HG03342 (cell line): Measurements from ENCODE around the gene TBC1D16.

Experiments used
- ATAC-seq: cut with Tn5 transposase; IDR thresholded peaks from one replicate; pipeline ENCODE4 v1.9.1; 2021; ENCODE audit warnings: mild to moderate bottlenecking, moderate library complexity; ENCODE audit not compliant: unreplicated experiment

Gene TBC1D16

DNA sequence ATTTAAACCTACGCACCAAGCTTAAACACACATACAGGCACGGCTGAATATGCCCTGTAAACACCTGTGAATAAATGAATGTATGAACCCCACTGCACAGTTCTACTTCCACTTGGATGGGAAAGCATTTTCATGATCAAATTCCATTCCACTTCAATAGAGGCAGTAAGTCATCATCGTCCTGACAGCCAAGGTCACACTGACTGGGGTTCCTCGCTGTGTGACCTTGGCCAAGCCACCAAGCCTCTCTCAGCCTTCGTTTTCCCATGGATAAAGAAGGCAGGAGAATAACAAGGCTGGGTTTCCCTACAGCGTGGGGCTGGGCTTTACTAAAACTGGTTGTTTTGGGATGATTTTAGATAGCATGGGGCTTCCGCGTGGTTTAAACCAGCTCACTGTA, 82.8 kb downstream of the TBC1D16 start:
- no peak for ATAC-seq

DNA sequence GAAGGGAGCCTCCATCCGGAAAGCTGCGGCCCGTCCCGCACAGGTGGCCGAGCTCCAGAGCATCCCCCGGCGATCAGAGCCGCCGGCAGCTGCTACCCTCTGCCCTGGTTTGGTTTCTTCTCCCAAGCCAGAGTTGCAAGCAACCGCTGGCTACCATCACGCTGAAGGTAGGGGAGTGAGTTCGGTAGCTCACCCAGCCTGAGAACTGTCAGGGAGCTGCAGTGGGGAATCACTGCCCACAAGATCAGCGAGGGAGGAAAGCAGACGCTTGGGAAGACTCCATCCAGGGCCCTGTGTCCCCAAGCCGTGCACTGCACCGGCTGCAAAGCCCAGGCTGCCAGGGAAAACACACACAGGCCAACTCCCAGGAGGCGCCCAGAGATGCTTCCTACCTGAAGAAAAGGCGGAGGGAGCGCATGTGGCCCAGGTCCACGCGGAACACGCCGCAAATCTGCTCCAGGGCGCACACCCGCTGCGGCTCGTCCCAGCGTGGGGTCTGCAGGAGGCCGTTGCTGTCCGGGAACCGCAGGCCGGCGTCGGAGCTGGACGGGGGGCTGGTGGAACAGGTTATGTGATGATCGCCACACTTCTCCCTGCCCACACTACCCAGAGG, 83.3 kb downstream of the TBC1D16 start:
- no peak for ATAC-seq

DNA sequence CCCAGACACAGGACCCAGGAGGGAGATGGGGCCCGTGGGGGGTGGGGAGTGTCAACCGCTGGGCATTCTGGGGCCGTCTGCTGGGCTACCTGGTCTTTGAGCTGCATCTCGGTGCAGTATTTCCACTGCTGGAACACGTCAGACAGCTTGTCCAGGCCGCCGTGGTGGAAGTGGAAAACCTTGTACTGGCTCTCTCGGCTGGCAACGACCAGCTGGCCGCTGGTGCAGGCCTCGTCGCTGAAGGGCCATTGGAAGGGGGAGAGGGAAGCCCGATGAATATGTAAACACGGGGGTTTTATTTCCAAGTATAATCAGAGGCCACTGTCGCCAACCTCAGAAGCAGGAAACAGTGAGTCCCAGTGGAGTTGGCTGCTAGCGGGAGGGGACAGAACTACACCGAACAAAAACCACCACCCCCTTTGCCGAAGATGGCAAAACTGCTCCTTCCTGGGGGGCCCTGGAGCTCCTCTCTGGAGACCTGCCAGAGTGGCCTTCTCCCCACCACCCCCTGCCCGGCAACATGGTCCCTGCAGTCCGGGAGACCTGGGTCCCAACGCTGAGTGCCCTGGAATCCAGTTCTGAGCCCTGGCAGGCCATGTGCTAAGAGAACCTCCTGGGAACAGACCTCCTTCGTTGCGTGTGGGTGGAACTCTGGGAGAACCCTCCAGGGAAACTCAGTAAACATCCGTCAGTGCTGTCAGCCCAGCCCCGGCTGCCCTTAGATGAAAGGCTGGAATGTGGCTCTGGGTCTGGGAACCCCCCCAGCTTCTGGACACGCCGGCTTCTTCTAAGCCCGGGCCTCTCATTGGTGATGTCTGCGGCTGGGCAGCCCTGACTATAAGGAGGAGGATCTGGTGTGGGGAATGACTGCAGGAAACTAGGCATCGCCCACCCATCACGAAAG, 84.1 kb downstream of the TBC1D16 start:
- no peak for ATAC-seq

DNA sequence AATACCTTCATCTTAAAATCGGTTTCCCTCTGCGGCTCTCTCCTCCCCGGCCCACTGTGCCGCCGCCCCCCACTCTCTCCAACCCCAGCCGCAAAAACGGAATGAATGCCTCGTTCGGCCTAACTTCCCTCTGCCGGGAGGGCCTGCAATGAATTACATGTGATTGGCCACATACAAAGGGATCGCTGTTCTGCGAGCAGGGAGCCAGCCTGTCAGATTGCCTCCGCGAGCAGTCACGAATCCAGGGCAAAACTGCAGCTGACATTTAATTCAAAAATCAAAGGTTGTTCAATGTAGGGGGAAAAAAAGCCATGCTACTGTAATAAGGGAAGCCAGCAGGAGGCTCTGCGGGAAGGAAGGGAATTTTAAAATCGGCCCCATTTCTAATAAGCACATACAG, 84.9 kb downstream of the TBC1D16 start:
- no peak for ATAC-seq

DNA sequence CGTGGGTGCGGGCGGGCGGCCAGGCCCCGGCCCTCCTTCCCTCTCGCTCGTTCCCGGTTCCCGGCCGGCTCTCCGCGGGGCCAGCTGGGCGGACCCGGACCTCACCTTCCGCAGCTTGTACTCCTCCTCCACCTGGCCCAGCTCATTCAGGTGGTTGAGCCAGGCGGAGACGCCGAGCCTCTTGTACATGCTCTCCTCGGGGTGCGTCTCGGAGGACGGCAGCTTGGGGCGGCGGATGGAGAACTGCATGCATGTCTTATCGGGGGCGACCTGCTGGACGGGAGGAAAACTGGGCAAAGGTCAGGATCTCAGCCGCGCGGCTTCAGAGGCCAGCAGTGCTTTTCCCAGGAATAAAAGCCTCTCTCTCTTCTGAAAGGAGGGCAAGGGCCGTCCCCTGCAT, 85.4 kb downstream of the TBC1D16 start:
- no peak for ATAC-seq

DNA sequence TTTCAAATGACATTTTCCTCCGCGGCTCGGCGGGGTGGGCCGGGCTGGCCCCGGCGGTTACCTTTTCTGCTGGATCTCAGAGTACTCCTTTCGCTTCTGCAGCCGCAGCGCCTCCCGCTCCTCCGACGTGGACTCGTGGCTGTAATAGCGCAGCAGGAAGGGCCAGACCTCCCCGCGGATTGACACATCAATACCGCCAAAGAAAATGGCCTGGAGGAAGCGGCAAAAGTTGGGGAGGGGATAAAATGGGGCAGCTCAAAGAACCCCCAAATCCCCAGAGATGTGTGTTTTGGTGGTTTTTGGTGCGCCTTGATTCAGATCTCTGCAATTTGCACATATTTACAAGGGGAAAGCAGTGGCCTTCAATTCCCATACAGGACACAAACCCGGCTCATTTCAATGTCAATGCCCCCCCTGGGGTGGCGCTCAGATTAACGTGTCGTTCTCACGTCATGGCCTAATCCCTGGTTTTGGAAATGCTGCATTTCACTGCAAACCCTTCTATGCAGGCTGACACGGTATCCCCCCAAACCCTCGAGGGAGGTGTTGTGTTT, 85.9 kb downstream of the TBC1D16 start:
- no peak for ATAC-seq

DNA sequence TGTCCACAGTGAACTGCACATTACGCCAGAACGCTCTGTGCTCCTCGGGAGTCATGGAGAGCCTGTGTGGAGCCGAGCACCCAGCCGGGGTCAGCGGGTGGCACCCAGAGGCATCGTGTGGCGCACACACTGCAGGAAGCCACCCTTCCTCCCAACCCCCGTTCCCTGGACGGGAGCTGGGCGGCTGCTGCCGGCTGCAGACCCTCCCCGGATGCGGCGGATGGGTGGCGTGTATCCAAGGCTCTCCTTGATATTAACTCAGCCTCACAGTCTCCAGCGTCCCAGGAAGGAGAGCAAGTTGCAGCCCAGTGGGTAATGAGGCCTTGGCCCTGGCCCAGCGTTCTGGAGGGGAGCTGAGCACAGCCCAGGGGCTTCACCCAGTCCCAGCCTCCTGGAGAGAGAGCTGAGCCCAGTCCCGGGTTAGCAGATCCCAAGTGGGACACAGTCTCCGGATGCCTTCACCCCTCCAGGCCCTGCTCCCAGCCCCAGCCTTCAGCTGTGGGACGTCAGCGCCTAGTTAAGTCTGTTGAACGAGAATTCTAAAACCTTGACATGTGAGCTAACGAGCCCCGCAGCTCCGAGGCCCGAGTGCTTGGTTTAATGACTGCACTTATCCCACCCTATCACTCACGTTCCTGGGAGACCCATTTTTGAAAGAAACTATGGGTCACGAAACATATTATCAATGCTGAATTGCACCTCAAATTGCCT, 86.6 kb downstream of the TBC1D16 start:
- no peak for ATAC-seq

DNA sequence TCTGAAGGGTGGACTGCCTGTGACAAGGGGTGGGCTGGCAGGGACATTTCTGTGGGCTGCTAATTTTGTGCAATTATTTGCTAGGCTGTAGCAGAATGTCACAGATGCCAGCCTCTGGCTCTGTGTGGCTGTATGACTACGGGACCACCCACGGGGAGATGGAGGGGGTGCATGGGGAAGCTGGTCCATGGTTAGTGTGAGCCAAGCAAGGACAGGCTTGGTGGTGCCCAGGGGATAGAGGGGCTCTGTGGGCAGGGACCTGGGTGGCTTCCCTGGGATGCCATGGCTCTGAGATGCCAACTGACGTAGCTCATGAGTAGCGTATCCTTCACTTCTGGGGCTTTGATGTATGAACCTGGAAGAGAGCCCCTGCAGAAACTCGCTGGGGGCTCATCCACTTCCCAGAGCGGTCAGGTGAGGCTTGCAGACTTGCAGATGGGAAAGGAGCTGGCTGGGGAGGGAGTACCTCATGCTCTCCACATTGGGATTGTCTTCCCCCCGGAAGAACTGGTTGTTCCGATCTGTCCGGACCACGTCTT, 87.2 kb downstream of the TBC1D16 start:
- ATAC-seq, result no peak

DNA sequence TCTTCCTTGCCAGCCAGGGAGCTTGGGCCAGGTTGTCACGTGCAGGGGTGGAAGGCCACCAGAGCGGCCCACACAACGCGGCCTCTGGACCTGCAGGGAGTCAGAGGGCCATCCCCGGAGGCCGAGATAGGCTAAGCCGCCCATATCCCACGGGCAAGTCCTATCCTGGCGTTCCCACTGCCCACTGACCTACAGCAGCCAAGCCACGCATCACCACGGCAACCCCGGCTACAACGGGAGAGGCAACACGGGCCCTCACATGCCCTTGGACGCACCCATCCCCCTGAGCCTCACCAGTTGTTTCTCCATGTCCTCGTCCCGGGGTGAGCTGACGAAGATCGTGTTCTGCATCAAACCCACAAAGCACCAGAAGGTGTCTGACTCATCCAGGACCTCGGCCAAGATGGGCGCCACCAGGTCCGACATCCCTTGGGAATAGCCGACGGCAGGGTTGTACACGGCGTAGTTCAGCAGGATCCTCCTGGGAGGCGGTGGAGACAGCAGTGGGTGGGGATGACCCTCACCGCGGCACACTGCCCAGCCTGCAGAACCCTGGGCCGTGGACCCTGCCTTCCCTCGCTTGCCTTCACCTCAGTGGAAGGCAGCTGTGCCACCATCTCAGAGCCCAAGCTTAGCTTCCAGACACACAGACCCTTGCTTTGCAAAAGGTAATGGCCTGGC, 88.2 kb downstream of the TBC1D16 start:
- ATAC-seq, result no peak

DNA sequence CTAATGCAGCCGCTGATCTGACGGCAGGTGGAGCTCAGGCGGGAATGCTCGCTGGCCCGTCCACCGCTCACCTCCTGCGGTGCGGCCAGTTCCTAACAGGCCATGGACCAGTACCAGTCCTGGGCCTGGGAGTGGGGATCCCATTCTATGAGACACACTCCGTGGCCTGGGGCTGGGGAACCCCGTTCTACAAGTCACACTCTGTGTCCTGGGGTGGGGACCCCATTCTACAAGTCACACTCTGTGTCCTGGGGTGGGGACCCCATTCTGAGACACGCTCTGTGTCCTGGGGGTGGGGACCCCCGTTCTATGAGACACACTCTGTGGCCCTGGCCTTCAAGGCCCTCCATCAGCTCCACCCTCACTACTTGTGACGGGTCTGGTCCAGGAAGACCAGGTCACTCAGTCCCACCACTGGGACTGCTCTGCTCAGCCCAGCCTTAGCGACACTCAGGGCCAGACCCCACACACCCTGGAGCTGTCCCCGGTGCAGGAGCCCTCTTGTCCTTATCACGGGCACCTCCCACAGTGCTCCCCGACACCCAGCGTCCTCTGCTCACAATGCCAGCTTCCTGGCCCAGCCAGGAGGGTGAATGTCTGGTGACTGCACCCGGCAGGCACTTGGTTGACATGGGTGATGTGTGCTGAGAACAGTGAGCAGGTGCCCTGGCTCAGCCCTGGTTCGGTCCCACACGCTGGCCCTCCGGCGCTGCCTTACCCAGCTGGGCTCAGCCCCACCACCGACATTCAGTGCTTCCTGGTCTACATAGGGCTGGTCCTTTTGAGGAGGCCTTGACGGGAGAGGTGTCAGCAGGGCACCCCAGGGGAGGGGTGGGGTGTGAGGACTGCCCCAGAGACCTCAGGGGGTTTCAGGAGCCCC, 89.1 kb downstream of the TBC1D16 start:
- ATAC-seq, result no peak

DNA sequence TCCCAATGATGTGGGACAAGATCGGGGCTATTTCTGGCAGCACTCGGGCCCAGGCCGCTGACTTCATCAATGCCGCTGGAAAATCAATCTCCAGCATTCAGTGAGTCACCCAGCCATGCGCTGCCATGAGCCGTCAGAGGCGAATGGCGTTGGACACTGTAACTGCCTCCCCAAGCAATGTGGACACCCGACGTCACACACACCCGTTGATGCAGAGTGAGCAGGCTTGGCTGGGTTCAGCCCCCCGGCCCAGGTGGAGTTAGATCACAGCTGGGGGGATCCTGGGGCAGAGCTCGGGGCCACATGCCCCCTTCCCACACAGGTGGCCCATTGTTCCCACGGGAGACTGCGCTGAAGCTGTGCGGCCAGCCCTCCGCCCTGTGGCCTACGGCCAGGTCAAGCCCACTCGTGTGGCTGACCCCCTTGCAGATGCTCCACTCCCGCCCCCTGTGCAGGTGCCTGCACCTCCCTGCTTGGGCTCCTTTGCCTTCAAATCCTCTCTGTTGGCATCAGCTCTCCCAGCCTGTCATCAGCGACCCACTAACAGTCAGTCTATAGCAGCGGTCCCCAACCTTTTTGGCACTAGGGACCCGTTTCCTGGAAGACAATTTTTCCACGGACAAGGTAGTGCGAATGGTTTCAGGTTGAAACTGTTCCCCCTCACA, 89.9 kb downstream of the TBC1D16 start:
- no peak for ATAC-seq

DNA sequence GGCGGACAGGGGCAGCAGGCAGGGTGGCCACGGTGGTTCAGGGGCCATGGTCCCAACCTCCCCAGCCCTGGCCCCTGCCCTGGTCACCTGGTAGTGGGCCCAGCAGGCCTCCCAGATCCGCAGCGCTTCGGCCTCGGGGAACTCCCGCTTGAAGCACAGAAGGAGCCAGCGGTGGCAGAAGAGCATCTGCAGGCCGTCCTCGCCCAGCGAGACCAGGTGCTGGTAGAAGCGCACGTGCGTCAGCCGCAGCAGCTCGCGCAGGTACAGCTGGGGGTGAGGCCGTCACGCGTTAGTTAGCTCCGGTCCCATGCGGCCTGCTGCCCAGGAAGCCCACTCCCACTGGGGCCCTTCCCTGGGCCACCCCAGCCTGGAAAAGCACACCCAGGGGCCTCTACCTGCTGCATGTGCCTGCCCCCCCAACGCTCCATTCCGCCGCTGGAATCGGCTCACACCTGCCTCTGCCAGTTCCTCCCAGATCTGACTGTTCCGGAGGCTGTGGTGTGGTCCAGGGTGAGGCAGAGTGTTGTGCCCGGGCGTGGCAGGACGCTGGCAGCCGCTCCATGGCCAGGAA, 90.8 kb downstream of the TBC1D16 start:
- ATAC-seq, result no peak

DNA sequence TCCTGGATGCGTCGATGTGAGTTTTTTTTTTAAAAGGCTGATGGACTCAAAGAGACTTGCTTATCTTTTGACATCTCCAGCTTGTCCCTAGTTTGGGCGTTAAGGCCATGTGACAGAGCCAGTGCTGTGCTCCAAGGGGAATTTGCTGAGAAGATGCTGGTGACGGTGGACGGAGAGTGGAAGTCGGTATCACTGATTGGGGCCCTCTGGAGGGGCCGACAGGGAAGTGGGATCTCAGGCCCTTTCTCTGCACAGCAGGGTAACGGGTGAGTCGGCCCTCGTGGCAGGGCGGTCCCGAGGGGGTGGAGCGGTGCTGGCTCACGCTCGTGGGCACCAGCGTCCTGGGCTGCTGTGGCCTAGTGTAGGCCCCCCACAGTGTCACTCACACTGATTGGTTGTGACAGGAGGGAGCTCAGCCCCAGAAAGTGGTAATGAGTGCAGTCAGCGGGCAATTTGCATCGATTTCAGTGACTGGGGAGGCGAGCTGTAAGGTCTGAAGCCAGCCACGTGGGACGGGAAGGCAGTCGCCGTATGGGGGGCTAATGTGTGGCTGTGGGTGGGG, 91.3 kb downstream of the TBC1D16 start:
- no peak for ATAC-seq

DNA sequence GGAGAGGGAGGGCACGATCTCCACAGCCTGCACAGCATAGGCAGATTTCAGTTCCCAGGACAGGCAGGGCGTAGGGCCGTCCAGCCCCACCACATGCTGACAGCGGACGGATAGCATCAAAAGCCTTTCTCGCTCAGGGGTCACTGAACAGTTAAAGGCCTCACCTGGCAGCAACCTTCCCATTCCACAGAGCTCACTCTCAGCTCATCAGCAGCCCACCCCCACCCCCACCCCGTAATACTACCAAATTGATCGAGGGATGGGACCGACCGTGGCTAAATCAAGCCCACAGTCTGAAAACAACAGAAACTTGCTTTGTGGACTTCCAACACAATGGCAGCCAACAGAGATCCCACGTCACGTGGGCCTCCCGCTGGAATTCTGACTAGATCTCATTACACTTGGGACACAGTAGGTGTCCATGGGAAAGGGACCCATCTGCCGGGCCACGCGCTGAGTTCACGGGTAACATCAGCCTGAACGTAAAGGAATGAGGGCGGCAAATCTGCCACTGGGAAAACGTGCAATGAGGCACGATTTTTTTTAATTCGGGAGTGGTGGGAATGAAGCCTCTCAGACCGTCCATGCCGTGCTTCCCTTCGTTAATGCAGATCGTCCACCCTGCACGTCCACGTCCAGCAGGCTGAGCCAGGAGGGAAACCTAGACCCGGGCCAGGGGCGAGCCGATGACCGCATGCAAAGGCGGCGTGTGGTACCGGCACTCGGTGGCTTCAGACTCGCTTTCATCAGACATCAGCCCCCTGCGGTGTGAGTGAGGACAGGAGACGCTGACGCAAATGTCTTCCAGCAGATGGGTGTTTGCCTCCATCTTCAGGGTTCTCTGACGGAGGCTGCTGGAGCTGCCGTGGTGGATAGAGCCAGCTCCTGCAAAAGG, 92.1 kb downstream of the TBC1D16 start:
- ATAC-seq, result no peak

DNA sequence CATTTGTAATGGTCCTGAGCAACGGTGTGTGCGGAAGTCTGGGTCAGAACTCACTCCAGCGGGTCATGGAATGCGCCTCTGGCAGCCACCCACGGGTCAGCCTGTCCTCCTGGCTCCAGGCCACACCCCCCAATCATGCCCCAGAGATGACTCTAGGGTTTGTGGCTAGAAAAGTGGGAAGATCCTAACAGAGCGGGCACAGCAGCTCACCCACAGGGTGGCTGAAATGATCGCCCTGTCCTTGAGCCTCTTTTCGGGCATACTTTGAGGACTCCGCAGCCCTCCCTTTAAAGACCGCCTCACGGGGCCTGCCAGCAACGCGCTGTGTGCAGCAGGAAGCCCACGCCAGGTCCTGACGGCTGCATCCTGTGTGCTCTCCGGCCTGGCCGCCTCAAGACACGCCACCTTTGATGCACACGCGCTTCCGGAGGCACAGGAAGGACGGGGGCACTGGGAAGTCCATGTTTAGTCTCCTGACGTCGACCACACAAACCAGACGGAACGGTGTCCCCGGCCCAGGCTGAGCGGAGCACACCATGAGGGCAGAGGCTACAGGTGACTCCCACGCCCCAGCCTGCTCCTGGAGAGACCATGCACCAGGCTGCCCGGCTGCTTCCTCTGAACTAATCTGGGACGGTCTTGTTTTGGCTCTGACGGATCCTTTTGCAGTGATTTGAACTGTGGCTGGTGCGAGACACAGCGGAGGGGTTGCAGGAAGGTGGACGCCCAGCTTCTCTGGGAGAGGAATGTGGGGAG, 92.9 kb downstream of the TBC1D16 start:
- no peak for ATAC-seq

DNA sequence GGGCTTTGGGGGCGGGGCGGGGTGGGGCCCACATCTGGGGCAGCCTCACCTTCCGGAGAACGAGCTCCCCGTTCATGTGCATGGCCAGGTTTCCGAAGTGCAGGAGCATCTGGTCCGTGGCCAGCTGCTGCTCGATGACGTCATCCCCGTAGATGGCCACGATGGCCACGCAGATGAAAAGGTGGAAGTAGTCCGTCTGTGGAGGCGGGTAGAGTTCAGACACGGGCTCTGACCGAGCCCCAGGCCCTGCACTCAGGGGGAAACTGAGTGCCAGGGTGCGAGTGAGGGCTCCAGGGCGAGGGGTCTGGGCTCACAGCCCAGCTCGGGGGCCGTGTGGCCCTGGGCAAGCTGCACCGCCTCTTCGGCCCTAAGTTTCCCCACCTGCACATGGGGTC, 93.7 kb downstream of the TBC1D16 start:
- ATAC-seq, result no peak
